SJCRH30 (cell line): ENCODE data around the gene SRRM3. TPM values are rescaled to one million over a fixed set of nuclear protein-coding genes. Genes with fewer than 3 reads are reported as not detected.
"Not testable (repeated sequence)": the region's sequence is repeated elsewhere in the genome, so short reads cannot be mapped to it uniquely, and the experiment has no call there.

ENCODE experiments used
- DNase-seq, 2 experiments: peaks; one replicate each; pipeline ENCODE4 v3.0.0-alpha.2; 2015 to 2020
- H3K27ac ChIP-seq: fragments of 250-450 bp; sonication (Bioruptor Pico); 2 replicates; pipeline ENCODE4 v1.5.1; 2020; ENCODE audit warnings: mild to moderate bottlenecking, moderate library complexity
- H3K27me3 ChIP-seq: fragments of 250-450 bp; sonication (Bioruptor Pico); 2 replicates; pipeline ENCODE4 v1.5.1; 2020; ENCODE audit warnings: mild to moderate bottlenecking, moderate library complexity
- H3K36me3 ChIP-seq: fragments of 250-450 bp; sonication (Bioruptor Pico); 2 replicates; pipeline ENCODE4 v1.5.1; 2020; ENCODE audit warnings: mild to moderate bottlenecking, moderate library complexity
- H3K4me1 ChIP-seq: fragments of 250-450 bp; sonication (Bioruptor Pico); 2 replicates; pipeline ENCODE4 v1.5.1; 2020; ENCODE audit warnings: mild to moderate bottlenecking, moderate library complexity
- H3K4me3 ChIP-seq: fragments of 250-450 bp; sonication (Bioruptor Pico); 2 replicates; pipeline ENCODE4 v1.5.1; 2020; ENCODE audit warnings: mild to moderate bottlenecking, moderate library complexity
- H3K9me3 ChIP-seq: fragments of 250-450 bp; sonication (Bioruptor Pico); replicated peaks from 2 replicates; pipeline ENCODE4 v1.5.1; 2020; ENCODE audit warnings: mild to moderate bottlenecking, moderate library complexity
- total RNA-seq: library from RNA; depleted of rRNA; stranded (reverse); fragments of >200 nt; shearing (Covaris generic); gene quantifications from 2 replicates; pipeline ENCODE4 v1.2.3, GENCODE V29; 2014

SRRM3 gene
- total RNA-seq, 1 experiment from 2014 or later, result 0.43 TPM

DNA sequence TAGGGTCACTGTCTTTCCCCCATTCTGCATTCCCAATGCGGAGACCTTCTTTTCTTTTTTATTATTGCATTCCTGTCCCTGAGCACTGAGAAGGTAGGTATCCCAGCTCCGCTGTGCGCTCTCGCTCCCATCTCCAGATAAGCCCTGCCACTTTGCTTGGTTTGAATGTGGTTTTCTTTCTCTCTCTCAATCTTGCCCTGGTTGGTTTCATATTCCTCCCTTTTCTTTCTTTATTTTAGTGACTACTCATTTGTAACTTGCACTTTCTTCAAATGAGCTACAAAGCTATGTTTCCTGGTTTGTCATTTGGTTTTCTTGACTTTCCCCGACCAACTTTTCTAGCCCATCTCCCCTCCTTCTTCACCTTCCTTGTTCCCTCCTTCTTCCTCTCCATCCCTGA lies 71.8 kb downstream of the SRRM3 start:
- Histone ChIP-seq H3K36me3 (no peaks in the 10 kb centered on the region), H3K4me1 (no peaks in the 10 kb centered on the region), H3K27ac (no peak overlapping the region), H3K9me3 (no peaks in the 10 kb centered on the region), H3K4me3 (no peak overlapping the region), H3K27me3 (peaks cover 14% of the 10 kb centered on the region; the same call in 1 of the 2 replicates)
- no peak for DNase-seq

DNA sequence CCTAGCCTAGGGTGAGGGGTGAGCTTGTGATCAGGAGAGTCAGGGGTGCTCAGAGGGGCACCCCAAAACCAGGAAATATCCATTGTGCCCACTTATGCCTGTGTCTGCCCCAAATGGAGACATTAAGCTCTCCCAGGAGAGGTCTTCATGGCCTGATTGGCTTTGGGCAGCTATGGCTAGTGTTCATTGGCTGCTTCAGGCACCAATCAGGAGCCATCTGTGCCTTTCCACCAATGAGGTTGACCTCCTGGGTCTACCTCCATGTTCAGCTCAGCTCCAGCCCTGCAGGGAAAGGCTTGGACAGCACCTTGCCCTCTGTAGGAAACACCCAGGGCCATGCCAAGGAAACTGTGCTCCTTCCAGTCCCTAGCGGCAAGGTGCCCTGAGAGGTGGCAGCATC lies 76.8 kb downstream of the SRRM3 start:
- Histone ChIP-seq H3K4me3 (no peak overlapping the region), H3K27ac (no peak overlapping the region), H3K27me3 (peaks cover 16% of the 10 kb centered on the region), H3K36me3 (no peaks in the 10 kb centered on the region), H3K9me3 (no peaks in the 10 kb centered on the region), H3K4me1 (no peaks in the 10 kb centered on the region)
- DNase-seq, result no peak

GRCh38 chr7:76280408-76280807 lies 78.7 kb downstream of the SRRM3 start:
- DNase-seq, result no peak
- no peaks in the 10 kb centered on the region for H3K36me3 ChIP-seq
- no peaks in the 10 kb centered on the region for H3K9me3 ChIP-seq
- no peak overlapping the region for H3K27ac ChIP-seq
- peaks cover 14% of the 10 kb centered on the region for H3K27me3 ChIP-seq
- no peak overlapping the region for H3K4me3 ChIP-seq
- no peaks in the 10 kb centered on the region for H3K4me1 ChIP-seq

- peak overlapping the region; percentile 30; the same call in 1 of the 2 replicates for H3K4me3 ChIP-seq
- no peaks in the 10 kb centered on the region for H3K9me3 ChIP-seq
- no peaks in the 10 kb centered on the region for H3K36me3 ChIP-seq
- DNase-seq, result no peak
- H3K27me3 ChIP-seq, result peaks cover 14% of the 10 kb centered on the region
- H3K27ac ChIP-seq, result no peak overlapping the region
- no peaks in the 10 kb centered on the region for H3K4me1 ChIP-seq
Observed at GRCh38 chr7:76281006-76281705, 79.5 kb downstream of the SRRM3 start.

- Histone ChIP-seq H3K27me3 (peaks cover 14% of the 10 kb centered on the region), H3K4me3 (no peak overlapping the region)
Observed at GRCh38 chr7:76281706-76282343, 80.1 kb downstream of the SRRM3 start.

GRCh38 chr7:76282344-76283253 lies 80.9 kb downstream of the SRRM3 start:
- H3K27me3 ChIP-seq, result peaks cover 14% of the 10 kb centered on the region
- no peaks in the 10 kb centered on the region for H3K4me1 ChIP-seq
- peak overlapping the region; percentile 40 for H3K4me3 ChIP-seq
- H3K27ac ChIP-seq, result no peak overlapping the region
- H3K9me3 ChIP-seq, result no peaks in the 10 kb centered on the region
- no peak for DNase-seq
- H3K36me3 ChIP-seq, result no peaks in the 10 kb centered on the region

More at GRCh38 chr7:76281706-76282343, 80.1 kb downstream of the SRRM3 start:
- H3K9me3 ChIP-seq, result no peaks in the 10 kb centered on the region
- no peaks in the 10 kb centered on the region for H3K4me1 ChIP-seq
- no peak for DNase-seq
- no peak overlapping the region for H3K27ac ChIP-seq
- no peaks in the 10 kb centered on the region for H3K36me3 ChIP-seq

GRCh38 chr7:76283254-76284159 lies 81.8 kb downstream of the SRRM3 start:
- H3K4me3 ChIP-seq, result no peak overlapping the region
- no peak for DNase-seq

DNA sequence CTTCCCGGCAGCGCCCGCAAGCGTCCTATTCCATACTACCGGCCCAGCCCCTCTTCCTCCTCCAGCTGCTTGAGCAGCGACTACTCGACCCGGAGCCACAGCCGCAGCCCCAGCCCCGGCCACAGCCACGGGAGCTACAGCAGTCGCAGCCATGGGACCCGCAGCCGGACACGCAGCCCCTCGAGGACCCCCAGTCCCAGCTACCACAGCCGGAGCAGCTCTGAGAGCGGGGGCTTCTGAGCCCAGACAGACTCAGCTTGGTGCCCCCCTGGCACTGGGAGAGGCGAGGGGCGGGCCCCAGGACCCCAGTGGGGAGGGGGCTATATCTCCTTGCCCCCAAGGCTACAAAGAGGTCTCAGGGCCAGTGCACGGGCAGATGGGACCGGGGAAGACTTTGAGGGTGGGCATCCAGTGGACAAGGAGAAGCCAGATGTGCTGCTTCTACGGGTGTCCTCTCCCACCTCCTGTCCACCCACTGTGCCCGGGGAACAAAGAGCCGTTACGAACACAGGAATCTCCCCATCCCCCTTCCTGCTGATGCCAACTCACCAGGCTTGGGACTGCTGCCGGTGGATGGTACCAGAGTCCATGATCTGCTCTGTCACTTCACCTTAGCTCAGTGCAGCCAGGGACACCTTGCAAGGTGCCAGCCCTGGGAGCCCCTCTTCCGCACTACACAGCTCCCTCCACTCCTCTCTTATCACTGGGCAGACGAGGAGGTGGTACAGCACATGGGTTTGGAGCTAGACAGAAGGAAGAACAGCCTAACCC lies 84.1 kb downstream of the SRRM3 start:
- DNase-seq, result no peak
- no peak overlapping the region for H3K4me3 ChIP-seq
- no peaks in the 10 kb centered on the region for H3K4me1 ChIP-seq
- H3K27ac ChIP-seq, result no peak overlapping the region
- peaks cover 8% of the 10 kb centered on the region for H3K27me3 ChIP-seq
- H3K9me3 ChIP-seq, result no peaks in the 10 kb centered on the region
- no peaks in the 10 kb centered on the region for H3K36me3 ChIP-seq

More at GRCh38 chr7:76283254-76284159, 81.8 kb downstream of the SRRM3 start:
- Histone ChIP-seq H3K4me1 (no peaks in the 10 kb centered on the region), H3K27me3 (peaks cover 13% of the 10 kb centered on the region), H3K36me3 (no peaks in the 10 kb centered on the region), H3K27ac (no peak overlapping the region), H3K9me3 (no peaks in the 10 kb centered on the region)

DNA sequence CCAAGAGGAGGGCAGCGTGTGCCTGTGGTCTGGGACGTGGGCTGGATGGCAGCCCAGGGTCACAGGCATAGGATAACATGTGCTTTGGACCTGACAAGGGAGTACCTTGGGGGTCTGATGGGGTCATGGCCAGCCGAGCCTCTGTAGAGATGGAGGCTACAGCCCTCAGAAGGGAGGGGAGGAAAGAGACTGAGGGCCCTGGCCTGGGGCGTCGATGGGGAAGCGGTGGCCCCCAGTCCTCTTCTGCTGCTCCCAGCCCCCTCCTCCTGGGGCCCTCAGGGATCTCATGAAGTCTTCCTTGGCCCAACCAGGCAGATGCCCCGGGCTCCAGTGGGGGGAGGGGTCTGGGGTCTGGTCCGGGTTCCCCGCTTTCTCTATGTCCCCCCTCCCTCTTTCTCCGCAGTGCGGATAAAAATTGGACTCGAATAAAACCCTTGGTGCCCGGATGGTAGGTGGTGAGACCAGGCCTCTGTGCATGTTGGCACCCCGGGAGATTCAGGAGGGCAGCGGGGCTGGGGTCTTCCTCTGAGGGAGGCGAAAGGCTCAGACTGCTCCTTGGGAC lies 85.2 kb downstream of the SRRM3 start:
- no peak overlapping the region for H3K27ac ChIP-seq
- no peak for DNase-seq

DNA sequence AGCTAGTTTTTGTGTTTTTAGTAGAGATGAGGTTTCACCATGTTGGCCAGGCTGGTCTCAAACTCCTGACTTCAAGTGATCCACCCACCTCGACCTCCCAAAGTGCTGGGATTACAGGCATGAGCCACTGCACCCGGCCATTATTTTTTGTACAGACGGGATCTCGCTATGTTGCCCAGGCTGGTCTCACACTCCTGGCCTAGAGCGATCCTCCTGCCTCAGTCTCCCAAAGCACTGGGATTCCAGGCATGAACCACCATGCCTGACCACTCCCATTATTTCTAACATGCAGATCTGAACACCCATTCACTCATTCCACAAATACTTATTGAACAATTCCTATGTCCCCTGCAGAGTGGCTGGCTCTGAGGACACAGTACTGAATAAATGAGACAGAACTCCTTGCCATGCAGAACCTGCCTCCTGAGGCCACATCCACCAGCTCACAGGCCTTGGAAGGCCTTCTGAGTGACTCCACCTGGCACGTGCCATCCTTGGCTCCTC lies 89.2 kb downstream of the SRRM3 start:
- DNase-seq, H3K9me3 ChIP-seq, H3K27me3 ChIP-seq, H3K4me3 ChIP-seq, H3K36me3 ChIP-seq: not testable (repeated sequence)
- 0 out of 2 replicates have a peak overlapping the region, but pooled peaks have one; percentile 14 for H3K27ac ChIP-seq
- H3K4me1 ChIP-seq, result peaks cover 16% of the 10 kb centered on the region

More for the DNA sequence above, 85.2 kb downstream of the SRRM3 start:
- Histone ChIP-seq H3K9me3 (no peaks in the 10 kb centered on the region), H3K4me1 (peaks cover 5% of the 10 kb centered on the region), H3K27me3 (peaks cover 4% of the 10 kb centered on the region; the same call in 1 of the 2 replicates), H3K4me3 (no peak overlapping the region), H3K36me3 (no peaks in the 10 kb centered on the region)

DNA sequence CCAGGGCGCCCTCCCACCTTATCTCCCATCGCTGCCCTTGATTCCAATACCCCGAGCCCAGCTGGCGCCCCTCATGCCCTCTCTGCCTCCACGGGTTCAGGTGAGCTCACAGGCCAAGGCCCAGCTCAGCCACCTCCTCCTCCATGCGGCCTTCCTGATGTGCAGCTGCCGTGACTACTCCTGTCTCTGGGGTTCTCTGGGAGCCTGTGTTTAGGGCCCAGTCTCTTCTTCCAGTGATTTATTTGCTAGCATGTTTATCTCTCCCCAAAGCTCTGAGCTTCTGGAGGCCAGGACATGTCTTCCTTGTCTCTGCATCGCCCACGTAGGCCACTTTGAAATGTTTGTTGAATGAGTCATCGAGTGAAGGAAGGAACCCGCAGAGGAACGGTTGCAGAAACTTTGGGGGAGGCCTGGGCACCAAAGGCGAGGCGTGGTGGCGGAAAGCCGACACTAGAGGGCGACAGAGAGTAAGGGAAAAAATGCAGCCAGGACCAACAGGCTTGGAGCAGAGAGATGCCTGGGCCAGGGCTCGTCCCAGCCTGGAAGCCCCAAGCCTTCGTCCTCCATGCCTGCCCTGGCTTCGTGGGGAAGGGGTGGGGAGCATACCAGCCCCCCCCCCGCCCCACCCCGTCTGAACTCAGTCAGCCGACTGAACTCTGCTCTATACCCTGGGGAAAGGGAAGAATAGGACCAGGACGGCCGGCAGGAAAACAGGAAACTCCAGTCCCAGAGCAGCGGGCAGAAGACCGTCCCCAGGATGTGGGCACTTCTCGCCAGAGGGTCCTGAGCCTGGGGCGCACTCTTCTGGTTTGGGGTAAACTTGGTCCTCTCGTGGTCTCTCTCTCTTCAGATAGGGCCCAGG lies 89.9 kb downstream of the SRRM3 start:
- no peaks in the 10 kb centered on the region for H3K27me3 ChIP-seq
- H3K36me3 ChIP-seq, result no peaks in the 10 kb centered on the region
- H3K27ac ChIP-seq, result peak overlapping the region; percentile 66
- H3K4me1 ChIP-seq, result peaks cover 16% of the 10 kb centered on the region
- peak; percentile 92 to 98 for DNase-seq
- peak overlapping the region; percentile 51 for H3K4me3 ChIP-seq
- no peaks in the 10 kb centered on the region for H3K9me3 ChIP-seq

- H3K9me3 ChIP-seq, result no peaks in the 10 kb centered on the region
- H3K27me3 ChIP-seq, result 0 out of 2 replicates have a peak, but pooled peaks cover under 1% of the 10 kb centered on the region
- H3K4me1 ChIP-seq, result peaks cover 20% of the 10 kb centered on the region
- H3K27ac ChIP-seq, result peak overlapping the region; percentile 66
- DNase-seq, result no peak
- H3K4me3 ChIP-seq, result peak overlapping the region; percentile 51
- H3K36me3 ChIP-seq, result no peaks in the 10 kb centered on the region
Observed at GRCh38 chr7:76292213-76292573, 90.5 kb downstream of the SRRM3 start.
